Thoracic aorta (tissue), 2 donors: ENCODE results near the gene URGCP. TPM values are rescaled to one million over a fixed set of nuclear protein-coding genes. Genes with fewer than 3 reads are reported as not detected.

ENCODE experiments used
- ATAC-seq: fragments of 150-250 bp; one replicate; pipeline ENCODE4 v1.8.0; 2017; ENCODE audit warnings: low read depth; ENCODE audit not compliant: insufficient number of reproducible peaks, low FRiP score
- DNase-seq: peaks from one replicate; pipeline ENCODE4 v3.0.0-alpha.2; 2020; ENCODE audit warnings: low spot score
- H3K27ac ChIP-seq, 2 donors: fragments of 200-600 bp; sonication (generic); 1 replicate in 1 of 2; 2 replicates in 1 of 2; pipeline ENCODE4 v1.5.1; 2016; ENCODE audit warnings: mild to moderate bottlenecking in 2 of 2, moderate library complexity in 2 of 2
- H3K27me3 ChIP-seq: fragments of 200-600 bp; sonication (generic); replicated peaks from 2 replicates; pipeline ENCODE4 v1.6.0; 2016; ENCODE audit warnings: mild to moderate bottlenecking; ENCODE audit not compliant: insufficient read depth
- H3K36me3 ChIP-seq: fragments of 200-600 bp; sonication (generic); one replicate; pipeline ENCODE4 v1.5.1; 2016
- H3K4me1 ChIP-seq, 2 donors: fragments of 200-600 bp; sonication (generic); 1 replicate in 1 of 2; 2 replicates in 1 of 2; pipeline versions ENCODE4 v1.5.1 to v1.6.0; 2016; ENCODE audit warnings: low read depth in 2 of 2, mild to moderate bottlenecking in 1 of 2; ENCODE audit not compliant: control insufficient read depth in 1 of 2
- H3K4me3 ChIP-seq: fragments of 200-600 bp; sonication (generic); 2 replicates; pipeline ENCODE4 v1.5.1; 2016; ENCODE audit warnings: mild to moderate bottlenecking
- H3K9me3 ChIP-seq: fragments of 200-600 bp; sonication (generic); 2 replicates; pipeline ENCODE4 v1.5.1; 2016
- CTCF ChIP-seq: fragments of 200-600 bp; sonication (generic); IDR thresholded peaks from one replicate; pipeline ENCODE4 v1.5.1; 2019; ENCODE audit warnings: antibody characterized with exemption
- total RNA-seq, 2 donors: library from RNA; depleted of rRNA; stranded (reverse); fragments of >200 nt; gene quantifications; one replicate each; pipeline versions ENCODE4 v1.1.0 to v1.2.3, GENCODE V29; 2016

URGCP gene
- total RNA-seq, 2 donors from 2014 or later, result 33.7 to 41.0 TPM

- ATAC-seq (no peak), DNase-seq (no peak)
- Histone ChIP-seq H3K4me1 (peaks cover 13 to 30% of the 10 kb centered on the region in 2 donors), H3K9me3 (no peaks in the 10 kb centered on the region), H3K4me3 (peak overlapping the region; percentile 83), H3K27ac (peak overlapping the region; percentile 98 to 99), H3K36me3 (peaks cover 7% of the 10 kb centered on the region), H3K27me3 (no peaks in the 10 kb centered on the region)
- no peak for TF ChIP-seq CTCF
These were observed 37.8 kb downstream of the URGCP start for GRCh38 chr7:43868681-43869005.

- peaks cover 7% of the 10 kb centered on the region for H3K36me3 ChIP-seq
- no peak for TF ChIP-seq CTCF
- H3K27ac ChIP-seq, result no peak overlapping the region
- peak overlapping the region; percentile 83 for H3K4me3 ChIP-seq
- peaks cover 12 to 26% of the 10 kb centered on the region in 2 donors for H3K4me1 ChIP-seq
- ATAC-seq (no peak), DNase-seq (no peak)
- no peaks in the 10 kb centered on the region for H3K9me3 ChIP-seq
- no peaks in the 10 kb centered on the region for H3K27me3 ChIP-seq
These were observed 38.2 kb downstream of the URGCP start for GRCh38 chr7:43868181-43868580.

GRCh38 chr7:43865277-43865676, 41.1 kb downstream of the URGCP start:
- ATAC-seq (no peak), DNase-seq (no peak)
- no peak for TF ChIP-seq CTCF
- no peaks in the 10 kb centered on the region for H3K9me3 ChIP-seq
- peaks cover 7 to 11% of the 10 kb centered on the region in 2 donors for H3K4me1 ChIP-seq
- H3K27me3 ChIP-seq, result no peaks in the 10 kb centered on the region
- no peak overlapping the region for H3K4me3 ChIP-seq
- peaks cover 7% of the 10 kb centered on the region for H3K36me3 ChIP-seq
- H3K27ac ChIP-seq, result no peak overlapping the region

GRCh38 chr7:43864126-43864525, 42.3 kb downstream of the URGCP start:
- no peaks in the 10 kb centered on the region for H3K27me3 ChIP-seq
- H3K4me1 ChIP-seq, result peaks cover 6 to 11% of the 10 kb centered on the region in 2 donors
- DNase-seq, result no peak
- H3K27ac ChIP-seq, result no peak overlapping the region
- ATAC-seq, result no peak
- TF ChIP-seq CTCF, result no peak
- peaks cover 7% of the 10 kb centered on the region for H3K36me3 ChIP-seq
- no peaks in the 10 kb centered on the region for H3K9me3 ChIP-seq
- H3K4me3 ChIP-seq, result no peak overlapping the region

- no peak overlapping the region for H3K4me3 ChIP-seq
- H3K4me1 ChIP-seq, result no peaks in the 10 kb centered on the region
- no peak overlapping the region for H3K27ac ChIP-seq
- H3K27me3 ChIP-seq, result no peaks in the 10 kb centered on the region
- H3K9me3 ChIP-seq, result no peaks in the 10 kb centered on the region
- DNase-seq, result no peak
- TF ChIP-seq CTCF, result no peak
- ATAC-seq, result no peak
- H3K36me3 ChIP-seq, result no peaks in the 10 kb centered on the region
These were observed 49.4 kb downstream of the URGCP start for GRCh38 chr7:43856996-43857395.
